MM.1S (cell line): ENCODE data around the gene KCNIP4.

Experiments
- EZH2 ChIP-seq: fragments of 300-600 bp; sonication (generic); optimal IDR thresholded peaks from 2 replicates; pipeline ENCODE3; 2017; ENCODE audit warnings: low read depth, mild to moderate bottlenecking, antibody characterized with exemption, low read length, mixed read lengths
- EZH2phosphoT487 ChIP-seq: fragments of 300-600 bp; sonication (generic); IDR thresholded peaks from 2 replicates; pipeline ENCODE4 v1.6.1; 2018; ENCODE audit warnings: antibody characterized with exemption, low read length
- TF ChIP-seq, protein P1 (sequence below): fragments of 300-600 bp; sonication (generic); IDR thresholded peaks from 2 replicates; pipeline ENCODE4 v1.5.1; 2016; ENCODE audit warnings: antibody characterized with exemption, low read length, mixed read lengths

GRCh38 chr4:20870436-20870835 is 1078.1 kb downstream of the KCNIP4 start:
- TF ChIP-seq, protein P1, sequence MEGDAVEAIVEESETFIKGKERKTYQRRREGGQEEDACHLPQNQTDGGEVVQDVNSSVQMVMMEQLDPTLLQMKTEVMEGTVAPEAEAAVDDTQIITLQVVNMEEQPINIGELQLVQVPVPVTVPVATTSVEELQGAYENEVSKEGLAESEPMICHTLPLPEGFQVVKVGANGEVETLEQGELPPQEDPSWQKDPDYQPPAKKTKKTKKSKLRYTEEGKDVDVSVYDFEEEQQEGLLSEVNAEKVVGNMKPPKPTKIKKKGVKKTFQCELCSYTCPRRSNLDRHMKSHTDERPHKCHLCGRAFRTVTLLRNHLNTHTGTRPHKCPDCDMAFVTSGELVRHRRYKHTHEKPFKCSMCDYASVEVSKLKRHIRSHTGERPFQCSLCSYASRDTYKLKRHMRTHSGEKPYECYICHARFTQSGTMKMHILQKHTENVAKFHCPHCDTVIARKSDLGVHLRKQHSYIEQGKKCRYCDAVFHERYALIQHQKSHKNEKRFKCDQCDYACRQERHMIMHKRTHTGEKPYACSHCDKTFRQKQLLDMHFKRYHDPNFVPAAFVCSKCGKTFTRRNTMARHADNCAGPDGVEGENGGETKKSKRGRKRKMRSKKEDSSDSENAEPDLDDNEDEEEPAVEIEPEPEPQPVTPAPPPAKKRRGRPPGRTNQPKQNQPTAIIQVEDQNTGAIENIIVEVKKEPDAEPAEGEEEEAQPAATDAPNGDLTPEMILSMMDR, result no peak
- TF ChIP-seq EZH2phosphoT487, result no peak
- TF ChIP-seq EZH2, result no peak
